Activated T-cell treated with anti-CD3 and anti-CD28 coated beads for 48 hours (primary cell): ENCODE measurements around the gene DES.

Experiments used
- DNase-seq: peaks from one replicate; pipeline ENCODE4 v3.0.0-alpha.2; 2020; ENCODE audit warnings: low read depth

Gene DES

GRCh38 chr2:219472629-219473187 lies 54.5 kb downstream of the DES start:
- no peak for DNase-seq

DNA sequence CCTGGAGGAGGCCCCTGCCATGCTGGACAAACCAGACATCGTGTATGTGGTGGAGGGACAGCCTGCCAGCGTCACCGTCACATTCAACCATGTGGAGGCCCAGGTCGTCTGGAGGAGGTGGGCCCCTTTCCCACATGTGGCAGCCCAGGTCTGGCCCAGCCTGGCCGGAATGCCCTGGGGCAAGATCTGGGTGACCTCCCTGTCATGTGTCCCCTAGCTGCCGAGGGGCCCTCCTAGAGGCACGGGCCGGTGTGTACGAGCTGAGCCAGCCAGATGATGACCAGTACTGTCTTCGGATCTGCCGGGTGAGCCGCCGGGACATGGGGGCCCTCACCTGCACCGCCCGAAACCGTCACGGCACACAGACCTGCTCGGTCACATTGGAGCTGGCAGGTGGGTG lies 55.3 kb downstream of the DES start:
- no peak for DNase-seq

DNA sequence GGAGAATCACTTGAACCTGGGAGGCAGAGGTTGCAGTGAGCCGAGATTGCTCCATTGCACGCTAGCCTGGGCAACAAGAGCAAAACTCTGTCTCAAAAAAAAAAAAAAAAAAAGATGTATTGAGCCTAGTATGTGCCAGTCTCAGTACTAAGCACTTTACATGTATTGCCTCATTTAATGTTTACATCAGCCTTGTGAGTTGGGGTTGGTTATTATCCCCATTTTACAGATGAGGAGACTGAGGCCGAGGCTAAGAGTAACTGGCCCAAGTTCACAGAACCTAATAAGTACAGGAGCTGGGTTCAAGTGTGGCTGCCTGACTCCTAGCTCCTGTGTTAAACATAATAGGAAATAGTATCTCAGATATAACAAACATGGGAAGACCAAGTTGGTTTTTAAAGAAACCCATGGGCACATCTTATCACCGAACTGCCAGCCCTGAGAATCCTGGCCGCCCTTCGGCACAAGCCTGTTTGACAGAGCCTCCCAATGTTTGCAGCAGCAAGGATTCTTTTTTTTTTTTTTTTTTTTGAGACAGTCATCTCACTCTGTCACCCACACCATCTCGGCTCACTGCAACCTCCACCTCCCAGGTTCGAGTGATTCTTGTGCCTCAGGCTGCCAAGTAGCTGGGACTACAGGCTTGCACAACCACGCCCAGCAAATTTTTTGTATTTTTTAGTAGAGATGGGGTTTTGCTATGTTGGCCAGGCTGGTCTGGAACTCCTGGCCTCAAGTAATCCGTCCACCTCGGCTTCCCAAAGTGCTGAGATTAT lies 56.3 kb downstream of the DES start:
- no peak for DNase-seq

DNA sequence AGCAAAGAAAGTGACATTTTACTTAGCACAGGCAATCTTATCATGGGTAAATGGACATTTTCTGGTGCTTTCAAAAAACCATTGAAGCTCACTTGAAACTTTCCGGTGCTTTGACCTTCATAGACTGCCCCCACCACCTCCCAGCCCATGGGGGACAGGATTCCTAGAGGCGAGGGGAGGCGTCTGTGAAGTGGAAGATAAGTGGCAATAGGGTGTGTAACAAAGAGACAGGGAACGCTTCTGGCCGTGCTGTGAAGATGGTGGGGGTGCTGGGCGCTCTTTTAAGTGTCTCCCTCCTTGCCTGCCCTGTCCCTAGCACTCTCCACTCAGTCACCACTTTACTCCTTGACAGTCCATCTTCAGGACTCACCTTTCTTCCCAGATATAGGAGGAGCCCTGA lies 57.1 kb downstream of the DES start:
- no peak for DNase-seq

- DNase-seq, result peak; percentile 66
These were observed 57.8 kb downstream of the DES start for GRCh38 chr2:219475697-219476651.
